ENCODE results near the gene NCOA4. TPM values are rescaled to one million over a fixed set of nuclear protein-coding genes. Genes with fewer than 3 reads are reported as not detected.

The NCOA4 gene
- 172 and 182 TPM in 2 replicates for total RNA-seq

DNA sequence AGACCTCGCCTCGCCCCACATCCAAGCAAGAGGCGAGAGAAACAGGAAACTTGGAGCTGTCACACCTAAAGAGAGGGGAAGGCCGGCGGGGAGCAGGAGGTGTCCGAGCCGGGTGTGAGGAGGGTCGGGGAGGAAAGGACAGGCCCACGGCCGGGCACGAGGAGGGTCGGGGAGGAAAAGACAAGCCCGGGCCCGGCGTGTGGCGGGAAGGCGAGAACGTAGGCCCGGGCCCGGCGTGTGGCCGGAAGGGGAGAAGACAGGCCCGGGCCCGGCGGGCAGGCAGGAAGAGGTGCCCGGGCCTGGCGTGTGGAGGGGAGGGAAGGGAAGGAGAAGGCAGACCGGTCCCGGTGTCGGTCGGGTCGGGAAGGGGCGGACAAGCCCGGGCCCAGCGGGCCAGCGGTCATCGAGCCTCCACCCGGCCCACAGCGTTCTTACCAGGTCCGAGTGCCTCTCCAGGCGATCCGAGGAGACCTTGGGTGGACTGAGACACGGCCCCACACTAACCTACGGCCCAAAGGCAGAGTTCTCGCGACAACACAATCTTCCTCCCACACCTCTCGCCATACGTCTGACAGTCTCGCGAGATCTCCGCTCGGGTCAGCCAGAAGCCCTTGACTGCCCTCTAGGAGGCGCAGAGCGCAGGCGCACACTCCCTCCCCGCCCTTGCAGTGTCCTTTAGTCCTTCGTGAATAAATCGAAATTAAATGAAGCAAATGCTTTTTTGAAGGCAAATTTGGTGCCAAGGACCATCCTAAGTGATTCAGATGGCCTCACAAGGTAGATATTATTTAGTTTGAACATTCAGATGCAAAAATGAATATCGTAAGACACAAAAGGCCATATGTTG, at the start of gene NCOA4:
NCOA4 (minus strand) TSS at position 533 of the 847 bp plus-strand sequence. CDS start 13,943 bp downstream, outside the sequence.

GRCh38 chr10:46046261-46046660, 15.8 kb upstream of the NCOA4 start, which contains the start of gene MSMB:
MSMB (minus strand) TSS chr10:46046269; CDS start chr10:46046237, 32 bp downstream.

GRCh38 chr10:45972106-45972812, 58.2 kb downstream of the NCOA4 start, which contains the start of gene TIMM23:
TIMM23 (plus strand) TSS chr10:45972489; CDS start chr10:45972625, 136 bp downstream.

Other genes with a start within 250 kb of the NCOA4 start
- gene AGAP4, start 183.1 kb downstream of the NCOA4 start, total RNA-seq = 1.3 and 2.7 TPM in 2 replicates
- 70.1 and 74.0 TPM in 2 replicates for gene TIMM23, start 58.1 kb downstream of the NCOA4 start, total RNA-seq
- not detected in 2 replicates for gene MSMB, start 15.6 kb upstream of the NCOA4 start, total RNA-seq

Measured in tracheal epithelial cell (primary cell).